IMR-90 (cell line): ENCODE measurements around the gene NME4. TPM values are rescaled to one million over a fixed set of nuclear protein-coding genes. Genes with fewer than 3 reads are reported as not detected.
A peak's percentile ranks its signal among the peaks of the same experiment; 100 is the strongest.

Experiments
- ATAC-seq: fragments of 200-7000 bp; cut with Tn5 transposase; 2 replicates; pipeline ENCODE4 v1.9.1; 2020; ENCODE audit warnings: low read depth, mild to moderate bottlenecking, moderate library complexity
- BruUV-seq: library from RNA; stranded (reverse); fragments of 400-500 nt; replicated peaks from 2 replicates; lab custom pipeline; 2021; lab: Mats Ljungman, UMichigan
- CTCF ChIA-PET: fragments of 300-600 bp; formaldehyde crosslinking; extraction: SDS; loops from one replicate; lab custom pipeline; 2021; ENCODE audit warnings: antibody characterized with exemption; lab: Yijun Ruan, JAX
- POLR2A ChIA-PET: fragments of 300-600 bp; sonication (Branson Sonifier 250); formaldehyde crosslinking; loops from one replicate; lab custom pipeline; 2022; ENCODE audit warnings: antibody characterized with exemption; ENCODE audit not compliant: unreplicated experiment; lab: Charles Lee
- DNase-seq: peaks from one replicate; pipeline ENCODE4 v3.0.0; 2013
- H2AFZ ChIP-seq: replicated peaks from 2 replicates; pipeline ENCODE3; 2013; ENCODE audit warnings: low read length, mild to moderate bottlenecking; ENCODE audit not compliant: poor library complexity
- H2AK5ac ChIP-seq: 2 replicates; pipeline ENCODE4 v1.6.1; 2013; ENCODE audit warnings: low read depth, low read length, inconsistent platforms
- H2AK9ac ChIP-seq: replicated peaks from 2 replicates; pipeline ENCODE3; 2013; ENCODE audit warnings: mild to moderate bottlenecking, low read depth, low read length, moderate library complexity; ENCODE audit not compliant: poor library complexity
- H2BK120ac ChIP-seq: 2 replicates; pipeline ENCODE4 v1.6.1; 2013; ENCODE audit warnings: low read depth, low read length, inconsistent platforms
- H2BK15ac ChIP-seq: 3 replicates; pipeline ENCODE4 v1.6.1; 2013; ENCODE audit warnings: low read depth, low read length, inconsistent platforms
- H2BK20ac ChIP-seq: 2 replicates; pipeline ENCODE4 v1.6.1; 2013; ENCODE audit warnings: low read depth, mild to moderate bottlenecking, inconsistent platforms, low read length, moderate library complexity
- H2BK5ac ChIP-seq: 2 replicates; pipeline ENCODE4 v1.6.1; 2013; ENCODE audit warnings: mild to moderate bottlenecking, low read depth, low read length, inconsistent platforms; ENCODE audit not compliant: poor library complexity, severe bottlenecking
- H3K14ac ChIP-seq: replicated peaks from 2 replicates; pipeline ENCODE4 v1.6.1; 2013; ENCODE audit warnings: low read depth, low read length, inconsistent platforms
- H3K18ac ChIP-seq: 2 replicates; pipeline ENCODE4 v1.6.1; 2013; ENCODE audit warnings: low read depth, low read length, control low read depth
- H3K23ac ChIP-seq: 2 replicates; pipeline ENCODE4 v1.6.1; 2013; ENCODE audit warnings: low read depth, low read length, inconsistent platforms
- H3K27ac ChIP-seq: 2 replicates; pipeline ENCODE4 v1.5.1; 2013; ENCODE audit warnings: mild to moderate bottlenecking, control low read depth, low read length; ENCODE audit not compliant: insufficient read depth
- H3K27me3 ChIP-seq: 2 replicates; pipeline ENCODE4 v1.6.1; 2013; ENCODE audit warnings: low read length; ENCODE audit not compliant: control insufficient read depth, insufficient read depth
- H3K36me3 ChIP-seq: 2 replicates; pipeline ENCODE4 v1.6.1; 2013; ENCODE audit warnings: low read length, mixed read lengths; ENCODE audit not compliant: control insufficient read depth, insufficient read depth
- H3K4ac ChIP-seq: 2 replicates; pipeline ENCODE4 v1.6.1; 2013; ENCODE audit warnings: low read depth, low read length, inconsistent platforms
- H3K4me1 ChIP-seq: 2 replicates; pipeline ENCODE4 v1.6.1; 2013; ENCODE audit warnings: low read length, mixed read lengths; ENCODE audit not compliant: control insufficient read depth, insufficient read depth
- H3K4me2 ChIP-seq: 2 replicates; pipeline ENCODE4 v1.6.1; 2013; ENCODE audit warnings: low read depth, mild to moderate bottlenecking, control low read depth, low read length, moderate library complexity
- H3K4me3 ChIP-seq: 2 replicates; pipeline ENCODE4 v1.5.1; 2013; ENCODE audit warnings: low read depth, mild to moderate bottlenecking, control low read depth, low read length, moderate library complexity; ENCODE audit not compliant: insufficient read depth
- H3K56ac ChIP-seq: 2 replicates; pipeline ENCODE4 v1.6.1; 2013; ENCODE audit warnings: low read length, inconsistent platforms; ENCODE audit not compliant: insufficient read depth; ENCODE audit errors: extremely low read depth
- H3K79me1 ChIP-seq, 2 experiments: 2 replicates each; pipeline ENCODE4 v1.6.1; 2013; ENCODE audit warnings: low read length in 2 of 2, inconsistent platforms in 1 of 2, low read depth in 1 of 2
- H3K9ac ChIP-seq: 2 replicates; pipeline ENCODE4 v1.6.1; 2013; ENCODE audit warnings: low read depth, low read length, control low read depth
- H3K9me1 ChIP-seq: 2 replicates; pipeline ENCODE4 v1.6.1; 2013; ENCODE audit warnings: low read length, inconsistent platforms; ENCODE audit not compliant: insufficient read depth
- H3K9me3 ChIP-seq: 2 replicates; pipeline ENCODE4 v1.6.1; 2013; ENCODE audit warnings: low read length; ENCODE audit not compliant: control insufficient read depth, insufficient read depth
- H4K20me1 ChIP-seq: 2 replicates; pipeline ENCODE4 v1.6.1; 2013; ENCODE audit warnings: low read length, inconsistent platforms; ENCODE audit not compliant: insufficient read depth
- H4K5ac ChIP-seq: 2 replicates; pipeline ENCODE4 v1.6.1; 2013; ENCODE audit warnings: mild to moderate bottlenecking, low read depth, low read length, control low read depth
- H4K8ac ChIP-seq, 2 experiments: 2 replicates each; pipeline ENCODE4 v1.6.1; 2013; ENCODE audit warnings: low read depth in 2 of 2, low read length in 2 of 2, control low read depth in 1 of 2, inconsistent platforms in 1 of 2
- H4K91ac ChIP-seq: 2 replicates; pipeline ENCODE4 v1.6.1; 2013; ENCODE audit warnings: low read depth, low read length, inconsistent platforms; ENCODE audit not compliant: insufficient read depth
- ELK1 ChIP-seq: fragments of 150-350 bp; IDR thresholded peaks from 2 replicates; pipeline ENCODE4 v1.6.1; 2016; ENCODE audit warnings: low read depth, mild to moderate bottlenecking, low read length, moderate library complexity, borderline replicate concordance
- FOS ChIP-seq: fragments of 150-350 bp; IDR thresholded peaks from 2 replicates; pipeline ENCODE4 v1.6.1; 2016; ENCODE audit warnings: low read depth, low read length
- MAZ ChIP-seq: IDR thresholded peaks from 2 replicates; pipeline ENCODE4 v1.6.1; 2012; ENCODE audit warnings: low read depth, mild to moderate bottlenecking, low read length, improper control_type of control experiment, moderate library complexity, borderline replicate concordance
- WGBS, 2 experiments: methylation state at CpG; one replicate each; pipeline versions ENCODE4 v1.1.5 to v1.1.7; 2013; ENCODE audit warnings: missing lambda C conversion rate in 2 of 2; ENCODE audit not compliant: insufficient read length in 1 of 2; ENCODE audit errors: extremely low coverage in 2 of 2; 5-methylcytosine and 5-hydroxymethylcytosine counted together
- dilution Hi-C: fragments of 300-500 bp; cut with HindIII; formaldehyde crosslinking; loops from one replicate; pipeline ENCODE4 v1.14.3; 2018; ENCODE audit warnings: low sequenced_read_pairs; ENCODE audit not compliant: unreplicated experiment
- in situ Hi-C: fragments of 300-500 bp; cut with MboI; formaldehyde crosslinking; loops from 3 replicates; pipeline ENCODE4 v1.14.3; 2019; ENCODE audit warnings: low sequenced_read_pairs, inconsistent platforms, mixed read lengths
- intact Hi-C: fragments of 100-400 bp; cut with micrococcal nuclease; formaldehyde crosslinking; loops from 2 replicates; pipeline ENCODE4 v1.10.0; 2022
- polyA plus RNA-seq, 3 experiments: library from polyadenylated mRNA; depleted of rRNA; stranded (reverse); fragments of >200 nt; gene quantifications; 2 replicates each; pipeline ENCODE4 v1.2.3, GENCODE V29; 2012; ENCODE audit warnings: low replicate concordance in 1 of 3
- total RNA-seq: library from RNA; depleted of rRNA; stranded (reverse); fragments of >200 nt; gene quantifications from 2 replicates; pipeline ENCODE4 v1.2.3, GENCODE V29; 2012
- TF ChIP-seq, protein P1 (sequence below): conservative IDR thresholded peaks from 2 replicates; pipeline ENCODE4 v1.5.1; 2012; ENCODE audit warnings: mild to moderate bottlenecking, low read depth, low read length, improper control_type of control experiment

NME4 gene
- total and polyA plus RNA-seq, 2 of the 4 experiments (the other 2 are of a cell fraction) = 124 to 288 TPM

- H2AK9ac ChIP-seq = no peak overlapping the region
- DNase-seq (no peak), ATAC-seq (peak; percentile 1; the same call in 1 of the 2 replicates)
- ChIA-PET POLR2A (no interaction called here), CTCF (interaction anchor here (1.2 kb wide), 1 partner anchor 8 kb away, joined by 4 read pairs; no protein-coding TSS in a partner anchor)
- H3K27ac ChIP-seq = no peak overlapping the region
- H2AFZ ChIP-seq = peak overlapping the region; percentile 65
- H3K27me3 ChIP-seq = no peaks in the 10 kb centered on the region
- H3K36me3 ChIP-seq = peaks cover 66% of the 10 kb centered on the region
- no peak overlapping the region for H3K18ac ChIP-seq
- H4K91ac ChIP-seq = no peak overlapping the region
- dilution Hi-C loops (no loop called here), in situ Hi-C loops (no loop called here), intact Hi-C loops (no loop called here)
- TF ChIP-seq, protein P1, sequence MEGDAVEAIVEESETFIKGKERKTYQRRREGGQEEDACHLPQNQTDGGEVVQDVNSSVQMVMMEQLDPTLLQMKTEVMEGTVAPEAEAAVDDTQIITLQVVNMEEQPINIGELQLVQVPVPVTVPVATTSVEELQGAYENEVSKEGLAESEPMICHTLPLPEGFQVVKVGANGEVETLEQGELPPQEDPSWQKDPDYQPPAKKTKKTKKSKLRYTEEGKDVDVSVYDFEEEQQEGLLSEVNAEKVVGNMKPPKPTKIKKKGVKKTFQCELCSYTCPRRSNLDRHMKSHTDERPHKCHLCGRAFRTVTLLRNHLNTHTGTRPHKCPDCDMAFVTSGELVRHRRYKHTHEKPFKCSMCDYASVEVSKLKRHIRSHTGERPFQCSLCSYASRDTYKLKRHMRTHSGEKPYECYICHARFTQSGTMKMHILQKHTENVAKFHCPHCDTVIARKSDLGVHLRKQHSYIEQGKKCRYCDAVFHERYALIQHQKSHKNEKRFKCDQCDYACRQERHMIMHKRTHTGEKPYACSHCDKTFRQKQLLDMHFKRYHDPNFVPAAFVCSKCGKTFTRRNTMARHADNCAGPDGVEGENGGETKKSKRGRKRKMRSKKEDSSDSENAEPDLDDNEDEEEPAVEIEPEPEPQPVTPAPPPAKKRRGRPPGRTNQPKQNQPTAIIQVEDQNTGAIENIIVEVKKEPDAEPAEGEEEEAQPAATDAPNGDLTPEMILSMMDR = no peak
- TF ChIP-seq ELK1 (no peak), MAZ (no peak), FOS (no peak)
- no peak overlapping the region for H4K8ac ChIP-seq
- no peak overlapping the region for H2BK5ac ChIP-seq
- H3K14ac ChIP-seq = no peak overlapping the region
- H3K4me1 ChIP-seq = peaks cover 7% of the 10 kb centered on the region; the same call in 1 of the 2 replicates
- H3K79me1 ChIP-seq = peaks cover 4 to 11% of the 10 kb centered on the region in 2 experiments; a peak in 2 of 4 replicates
- H3K4ac ChIP-seq = no peak overlapping the region
- no peaks in the 10 kb centered on the region for H3K9me1 ChIP-seq
- H3K4me2 ChIP-seq = peak overlapping the region; percentile 70
- H3K4me3 ChIP-seq = peak overlapping the region; percentile 20; the same call in 1 of the 2 replicates
- H3K9ac ChIP-seq = no peak overlapping the region
- H3K56ac ChIP-seq = no peak overlapping the region
- H2BK15ac ChIP-seq = no peak overlapping the region
- 100% methylated on average over 1 of the region's 44 CpGs; no CpG with 5 or more reads in 1 of the 2 experiments for WGBS, 2 experiments
- H3K23ac ChIP-seq = 0 out of 2 replicates have a peak overlapping the region, but pooled peaks have one; percentile 80
- no peak overlapping the region for H4K5ac ChIP-seq
- no peak overlapping the region for H2BK20ac ChIP-seq
- H4K20me1 ChIP-seq = no peaks in the 10 kb centered on the region
- H2BK120ac ChIP-seq = no peak overlapping the region
- no TSS peak for BruUV-seq
- H2AK5ac ChIP-seq = no peak overlapping the region
- no peaks in the 10 kb centered on the region for H3K9me3 ChIP-seq
Observed at GRCh38 chr16:369866-370436, 27.0 kb upstream of the NME4 start.
